Right forelimb (tissue), 1 donor: ENCODE results near the gene DNAI2.

Source experiments
- DNase-seq: peaks from one replicate; pipeline ENCODE4 v3.0.0-alpha.2; 2018

The DNAI2 gene

GRCh38 chr17:74342224-74342623 lies 68.2 kb downstream of the DNAI2 start:
- DNase-seq, result no peak

DNA sequence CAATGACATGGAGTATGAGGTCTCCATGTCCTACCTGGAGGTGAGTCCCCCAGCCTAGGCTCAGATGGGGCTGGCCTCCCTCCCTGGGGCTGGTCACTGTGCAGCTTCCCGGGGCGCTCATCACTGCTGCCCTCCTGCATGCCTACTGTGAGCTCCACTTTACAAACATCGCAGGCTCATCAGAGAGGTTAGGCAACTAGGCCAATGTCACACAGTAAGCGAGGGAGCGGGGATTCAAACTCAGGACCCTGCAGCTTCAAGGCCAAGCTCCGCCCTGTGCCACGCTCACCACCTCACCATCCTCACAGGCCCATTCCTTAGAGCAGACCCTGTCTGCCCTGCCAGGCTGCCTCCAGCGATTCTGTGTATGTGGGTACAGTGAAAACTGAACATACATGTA lies 69.1 kb downstream of the DNAI2 start:
- no peak for DNase-seq

DNA sequence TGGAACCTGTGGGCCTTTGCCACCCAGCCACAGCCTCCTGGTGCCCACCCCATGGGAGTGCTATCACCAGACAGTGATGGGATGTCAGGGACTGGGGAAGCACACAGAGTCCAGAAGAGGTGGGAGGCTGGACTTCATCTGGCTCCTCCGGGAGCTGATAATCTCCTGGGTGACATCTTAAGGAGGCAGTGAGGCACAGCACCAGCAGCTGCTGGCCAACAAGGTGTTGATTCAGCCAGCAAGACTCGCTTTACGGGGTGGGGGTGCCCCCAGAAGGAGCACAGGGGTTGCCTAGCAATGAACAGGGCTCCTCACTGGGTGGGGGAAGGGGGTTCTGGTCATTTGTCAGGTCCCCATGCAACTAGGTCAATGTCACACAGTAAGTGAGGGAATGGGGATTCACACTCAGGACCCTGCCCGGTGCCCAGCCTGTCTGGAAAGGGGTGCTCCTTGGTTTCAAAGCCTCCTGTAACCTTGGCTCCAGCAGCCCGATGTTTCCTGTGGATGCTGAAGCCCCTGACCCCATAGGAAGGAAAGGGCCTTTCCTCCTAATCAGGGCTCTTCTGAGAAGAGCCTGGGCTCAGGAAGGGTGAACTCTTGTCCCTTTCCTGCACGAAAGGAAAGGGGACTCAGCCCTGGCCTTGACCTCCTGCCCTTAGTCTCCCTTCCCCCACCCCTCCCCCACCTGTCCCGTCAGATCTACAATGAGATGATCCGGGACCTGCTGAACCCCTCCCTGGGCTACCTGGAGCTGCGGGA lies 69.7 kb downstream of the DNAI2 start:
- DNase-seq, result no peak

DNA sequence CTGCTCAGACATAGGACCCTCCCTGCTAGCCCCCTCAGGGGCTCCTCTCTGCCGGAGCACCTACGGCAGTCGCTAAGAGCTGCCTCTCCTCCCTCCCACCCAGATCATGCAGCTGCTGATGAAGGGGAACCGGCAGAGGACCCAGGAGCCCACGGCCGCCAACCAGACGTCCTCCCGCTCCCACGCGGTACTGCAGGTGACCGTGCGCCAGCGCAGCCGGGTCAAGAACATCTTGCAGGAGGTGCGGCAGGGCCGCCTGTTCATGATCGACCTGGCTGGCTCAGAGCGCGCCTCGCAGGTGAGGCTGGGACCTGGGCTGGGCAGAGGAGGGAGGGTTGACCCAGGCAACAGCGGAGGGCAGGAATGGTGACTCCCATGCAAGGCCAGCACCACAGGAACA lies 70.6 kb downstream of the DNAI2 start:
- no peak for DNase-seq

GRCh38 chr17:74345433-74346241 lies 71.6 kb downstream of the DNAI2 start:
- DNase-seq, result no peak

DNA sequence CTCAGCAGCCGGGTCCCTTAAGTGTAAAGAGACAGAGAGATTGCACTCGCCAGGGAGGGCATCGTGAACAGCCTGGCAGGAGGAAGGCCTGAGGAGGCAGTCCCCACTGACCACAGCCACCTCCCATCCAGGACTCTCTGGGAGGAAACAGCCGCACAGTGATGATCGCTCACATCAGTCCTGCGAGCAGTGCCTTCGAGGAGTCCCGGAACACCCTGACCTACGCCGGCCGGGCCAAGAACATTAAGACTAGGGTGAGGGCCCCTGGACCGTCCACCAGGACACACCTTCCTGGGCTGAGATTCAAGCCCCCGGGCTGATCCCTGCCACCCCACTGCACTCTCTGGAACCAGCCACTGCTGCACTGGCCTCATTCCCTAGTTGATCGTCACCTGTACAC lies 73.6 kb downstream of the DNAI2 start:
- DNase-seq, result no peak

DNA sequence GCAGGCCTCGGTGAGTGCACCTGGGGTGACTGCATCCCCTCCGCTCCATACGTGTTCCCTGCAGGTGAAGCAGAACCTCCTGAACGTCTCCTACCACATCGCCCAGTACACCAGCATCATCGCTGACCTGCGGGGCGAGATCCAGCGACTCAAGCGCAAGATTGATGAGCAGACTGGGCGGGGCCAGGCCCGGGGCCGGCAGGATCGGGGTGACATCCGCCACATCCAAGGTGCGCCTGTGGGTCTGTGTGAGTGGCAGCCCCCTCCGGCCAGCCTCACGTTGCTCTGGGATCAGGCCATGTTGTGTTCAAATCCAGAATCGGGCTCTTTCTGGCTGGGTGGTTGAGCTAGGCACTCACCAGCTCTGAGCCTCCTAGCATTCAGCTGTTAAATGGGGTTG lies 75.1 kb downstream of the DNAI2 start:
- DNase-seq, result no peak

GRCh38 chr17:74350486-74350885 lies 76.5 kb downstream of the DNAI2 start:
- no peak for DNase-seq

- DNase-seq, result no peak
Measured at GRCh38 chr17:74351552-74352210, 77.6 kb downstream of the DNAI2 start.

DNA sequence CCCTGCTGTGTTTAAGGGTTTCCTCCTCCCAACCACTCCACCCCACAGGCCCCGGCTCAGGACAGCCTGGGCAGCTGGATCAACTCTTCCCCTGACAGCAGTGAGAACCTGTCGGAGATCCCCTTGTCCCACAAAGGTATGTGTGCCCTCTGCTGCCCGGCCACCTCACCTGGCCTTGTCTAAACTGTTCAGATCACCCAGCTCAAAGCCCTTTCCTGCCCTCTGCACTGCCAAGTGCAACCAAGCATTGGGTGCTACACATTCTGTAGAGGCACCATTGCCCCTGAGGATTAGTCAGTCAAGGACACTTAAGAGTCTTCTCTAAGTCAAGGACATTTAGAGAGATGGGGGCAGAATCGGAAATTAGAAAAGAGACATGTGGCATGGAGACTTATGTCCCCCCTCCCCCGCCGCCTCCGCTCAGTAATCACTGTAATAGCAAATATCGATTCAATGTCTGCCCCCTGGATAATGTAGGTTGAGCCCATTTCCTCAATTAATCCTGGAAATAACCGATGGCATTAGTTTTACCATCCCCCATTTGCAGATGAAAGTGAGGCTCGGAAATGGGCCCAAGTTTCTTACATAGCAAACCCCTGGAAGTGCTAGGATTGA lies 79.5 kb downstream of the DNAI2 start:
- no peak for DNase-seq

DNA sequence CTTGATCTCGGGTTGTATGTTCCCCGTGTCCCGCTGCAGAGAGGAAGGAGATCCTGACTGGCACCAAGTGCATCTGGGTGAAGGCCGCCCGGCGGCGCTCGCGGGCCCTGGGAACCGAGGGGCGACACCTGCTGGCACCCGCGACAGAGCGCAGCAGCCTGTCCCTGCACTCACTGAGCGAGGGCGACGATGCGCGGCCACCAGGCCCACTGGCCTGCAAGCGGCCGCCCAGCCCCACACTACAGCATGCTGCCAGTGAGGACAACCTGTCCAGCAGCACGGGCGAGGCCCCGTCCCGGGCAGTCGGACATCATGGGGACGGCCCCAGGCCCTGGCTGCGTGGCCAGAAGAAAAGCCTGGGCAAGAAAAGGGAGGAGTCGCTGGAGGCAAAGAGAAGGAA lies 80.1 kb downstream of the DNAI2 start:
- DNase-seq, result no peak

GRCh38 chr17:74354561-74354960 lies 80.5 kb downstream of the DNAI2 start:
- no peak for DNase-seq

DNA sequence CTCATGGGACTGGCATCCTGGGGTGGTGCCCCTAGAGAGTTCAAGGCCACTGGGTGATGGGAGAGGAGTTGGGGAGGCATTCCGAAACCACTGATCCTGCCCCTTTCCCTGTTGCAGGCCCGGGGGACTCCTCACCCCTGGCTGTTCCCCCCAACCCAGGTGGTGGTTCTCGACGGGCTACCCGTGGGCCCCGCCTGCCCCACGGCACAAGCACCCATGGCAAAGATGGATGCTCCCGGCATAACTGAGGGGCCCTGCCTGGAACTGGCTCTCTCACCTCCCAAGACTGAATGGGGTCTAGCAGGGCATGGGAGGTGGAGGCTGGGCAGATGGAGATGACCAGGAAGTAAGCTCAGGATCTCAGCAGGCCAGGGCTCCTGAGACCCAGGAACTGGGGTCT lies 81.0 kb downstream of the DNAI2 start:
- no peak for DNase-seq

- peak; percentile 59 for DNase-seq
Measured at GRCh38 chr17:74356646-74357465, 82.8 kb downstream of the DNAI2 start.

DNA sequence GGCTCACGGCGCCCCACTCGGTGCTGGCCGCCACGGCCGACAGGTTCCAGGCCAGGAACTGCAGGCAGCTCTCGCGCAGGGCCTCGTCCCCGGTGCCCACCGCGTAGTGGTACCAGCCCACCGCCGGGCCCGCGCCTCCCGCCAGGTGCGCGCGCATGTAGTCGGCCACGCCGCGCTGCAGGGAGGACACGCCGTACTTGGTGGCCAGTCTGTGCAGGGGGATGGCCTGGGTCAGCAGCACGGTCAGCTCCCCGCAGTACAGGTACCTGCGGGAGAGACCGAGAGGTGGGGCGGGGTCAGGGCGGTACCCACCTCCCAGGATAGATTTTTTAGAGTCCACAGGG lies 83.4 kb downstream of the DNAI2 start:
- DNase-seq, result no peak

- DNase-seq, result no peak
Measured at GRCh38 chr17:74358697-74359096, 84.7 kb downstream of the DNAI2 start.

- DNase-seq, result no peak
Measured at GRCh38 chr17:74359916-74360315, 85.9 kb downstream of the DNAI2 start.

- no peak for DNase-seq
Measured at GRCh38 chr17:74360899-74361229, 86.8 kb downstream of the DNAI2 start.

GRCh38 chr17:74361230-74362068 lies 87.4 kb downstream of the DNAI2 start, which contains the start of gene BTBD17:
TSS of gene BTBD17 (minus strand) at chr17:74361868. CDS start at chr17:74361819, 49 bp downstream.
- peak; percentile 71 for DNase-seq

GRCh38 chr17:74362069-74362405 lies 88.0 kb downstream of the DNAI2 start:
- DNase-seq, result no peak

GRCh38 chr17:74362810-74363498 lies 88.9 kb downstream of the DNAI2 start:
- DNase-seq, result no peak
